Pancreas (tissue), 10 donors: Measurements from ENCODE around the gene ARHGAP10. TPM values are rescaled to one million over a fixed set of nuclear protein-coding genes. Genes with fewer than 3 reads are reported as not detected.

ENCODE experiments used
- ATAC-seq, 4 donors: fragments of 200-7000 bp; cut with Tn5 transposase; one replicate each; pipeline versions ENCODE4 v1.8.0 to v1.9.1; 2020; ENCODE audit warnings: mild to moderate bottlenecking in 4 of 4, moderate library complexity in 4 of 4
- DNase-seq, 6 donors: peaks; one replicate each; pipeline ENCODE4 v3.0.0-alpha.2; 2020
- FAIRE-seq: peaks from 2 replicates; lab custom pipeline; 2012; peaks lifted over from hg19 to GRCh38; lab: Jason Lieb, UNC
- H3K27ac ChIP-seq, 4 donors: fragments of 200-600 bp; sonication (generic); 1 replicate in 3 of 4; 2 replicates in 1 of 4; pipeline versions ENCODE4 v1.5.0 to v1.8.0; 2020
- H3K27me3 ChIP-seq, 4 donors: fragments of 200-600 bp; one replicate each; pipeline ENCODE4 v1.8.0; 2021
- H3K36me3 ChIP-seq, 3 donors: fragments of 200-600 bp; sonication (generic) in 1 of 3; one replicate each; pipeline versions ENCODE4 v1.5.0 to v1.8.0; 2020 to 2021
- H3K4me1 ChIP-seq, 3 donors: fragments of 200-600 bp; one replicate each; pipeline ENCODE4 v1.8.0; 2021
- H3K4me3 ChIP-seq, 4 donors: fragments of 200-600 bp; sonication (generic) in 2 of 4; one replicate each; pipeline versions ENCODE4 v1.5.0 to v1.8.0; 2020 to 2021
- H3K9me3 ChIP-seq, 4 donors: fragments of 200-600 bp; one replicate each; pipeline ENCODE4 v1.8.0; 2021
- WGBS, 2 donors: extraction: QIAGEN DNeasy Blood & Tissue Kit; methylation state at CpG; one replicate each; pipeline ENCODE4 v1.1.7; 2013; 5-methylcytosine and 5-hydroxymethylcytosine counted together
- intact Hi-C, 3 donors: fragments of 100-400 bp; cut with DNase I; formaldehyde crosslinking; loops; one replicate each; pipeline versions ENCODE4 v1.11.1 to v1.14.2; 2022
- polyA plus RNA-seq, 2 donors: library from polyadenylated mRNA; stranded (reverse); fragments of 200-250 nt; gene quantifications; one replicate each; pipeline ENCODE4 v1.2.3, GENCODE V29; 2013
- total RNA-seq, 6 donors: library from RNA; stranded (reverse); fragmentation: NEBNext Ultra II Directional in 4 of 6; extraction: Animal tissue kit (Norgen Biotek cat#: 25700) in 4 of 6; gene quantifications; one replicate each; pipeline versions ENCODE4 v1.2.1 to v1.2.4, GENCODE V29; 2021 to 2023
- TF ChIP-seq, protein P1 (sequence below), 4 donors: fragments of 200-600 bp; sonication (generic) in 3 of 4; IDR thresholded peaks; one replicate each; pipeline versions ENCODE4 v1.5.0 to v1.8.0; 2021; ENCODE audit warnings: antibody characterized with exemption in 4 of 4
- donor health status: healthy with polysubstance abuse.
- donor health status: DM: no; HTN: no; CAD: no; lungs with moderate emphysema.
- donor health status: DM: no; HTN: no; CAD: no.
- donor health status: control.
- donor health status: control.
- donor health status: Bipolar disorder and iron deficiency.
- donor health status: DM: yes; HTN: yes; CAD: no.
- donor health status: DM: no; HTN: no; CAD: no.
- donor health status: DM: no; HTN: no; CAD: no.
- donor health status: DM: yes; HTN: yes; CAD: no.

ARHGAP10 gene
- total and polyA plus RNA-seq, 8 donors, result 6.3 to 14.8 (median 8.7) TPM

DNA sequence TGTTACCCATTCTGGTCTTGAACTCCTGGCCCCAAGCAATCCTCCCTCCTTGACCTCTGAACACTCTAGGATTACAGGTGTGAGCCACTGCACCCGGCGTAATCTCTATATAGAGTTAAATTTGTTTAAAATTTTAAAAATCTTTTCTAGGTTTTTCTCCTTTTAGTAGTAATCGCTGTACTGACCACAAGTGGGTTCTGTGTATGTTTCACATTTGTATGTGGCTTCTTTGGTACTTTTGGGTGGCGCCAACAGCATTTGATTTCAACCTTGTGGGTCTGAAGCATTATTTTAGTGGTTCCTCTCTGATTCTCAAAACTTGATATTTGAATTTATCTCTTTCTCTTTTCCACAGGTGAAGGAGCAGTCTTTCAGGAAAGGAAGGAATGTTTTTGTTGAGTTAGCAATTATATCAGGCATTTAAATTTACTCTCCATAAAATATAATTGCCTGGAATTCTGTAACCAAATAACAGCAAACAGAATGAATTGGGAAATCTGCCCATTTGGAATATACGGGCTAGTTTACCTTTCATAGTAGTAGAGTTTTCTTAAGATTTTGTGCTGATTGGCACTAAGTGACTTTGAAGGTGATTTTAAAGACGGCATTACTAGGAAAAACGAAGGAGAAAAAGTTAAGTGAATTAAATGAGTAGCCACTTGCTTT lies 29.5 kb downstream of the ARHGAP10 start:
- Histone ChIP-seq H3K9me3 (no peaks in the 10 kb centered on the region), H3K27me3 (no peaks in the 10 kb centered on the region), H3K4me1 (peaks cover 6 to 17% (median 10%) of the 10 kb centered on the region in 3 donors), H3K27ac (no peak overlapping the region), H3K36me3 (no peaks in the 10 kb centered on the region), H3K4me3 (no peak overlapping the region)
- ATAC-seq, result no peak
- TF ChIP-seq, protein P1, sequence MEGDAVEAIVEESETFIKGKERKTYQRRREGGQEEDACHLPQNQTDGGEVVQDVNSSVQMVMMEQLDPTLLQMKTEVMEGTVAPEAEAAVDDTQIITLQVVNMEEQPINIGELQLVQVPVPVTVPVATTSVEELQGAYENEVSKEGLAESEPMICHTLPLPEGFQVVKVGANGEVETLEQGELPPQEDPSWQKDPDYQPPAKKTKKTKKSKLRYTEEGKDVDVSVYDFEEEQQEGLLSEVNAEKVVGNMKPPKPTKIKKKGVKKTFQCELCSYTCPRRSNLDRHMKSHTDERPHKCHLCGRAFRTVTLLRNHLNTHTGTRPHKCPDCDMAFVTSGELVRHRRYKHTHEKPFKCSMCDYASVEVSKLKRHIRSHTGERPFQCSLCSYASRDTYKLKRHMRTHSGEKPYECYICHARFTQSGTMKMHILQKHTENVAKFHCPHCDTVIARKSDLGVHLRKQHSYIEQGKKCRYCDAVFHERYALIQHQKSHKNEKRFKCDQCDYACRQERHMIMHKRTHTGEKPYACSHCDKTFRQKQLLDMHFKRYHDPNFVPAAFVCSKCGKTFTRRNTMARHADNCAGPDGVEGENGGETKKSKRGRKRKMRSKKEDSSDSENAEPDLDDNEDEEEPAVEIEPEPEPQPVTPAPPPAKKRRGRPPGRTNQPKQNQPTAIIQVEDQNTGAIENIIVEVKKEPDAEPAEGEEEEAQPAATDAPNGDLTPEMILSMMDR (IDR thresholded peaks at IDR 0.05), result no peak
- 68 to 74% methylated on average over 7 of the region's 7 CpGs for WGBS, 2 donors
- DNase-seq, result no peak
- intact Hi-C loops, result no loop called here
- FAIRE-seq, result no peak

DNA sequence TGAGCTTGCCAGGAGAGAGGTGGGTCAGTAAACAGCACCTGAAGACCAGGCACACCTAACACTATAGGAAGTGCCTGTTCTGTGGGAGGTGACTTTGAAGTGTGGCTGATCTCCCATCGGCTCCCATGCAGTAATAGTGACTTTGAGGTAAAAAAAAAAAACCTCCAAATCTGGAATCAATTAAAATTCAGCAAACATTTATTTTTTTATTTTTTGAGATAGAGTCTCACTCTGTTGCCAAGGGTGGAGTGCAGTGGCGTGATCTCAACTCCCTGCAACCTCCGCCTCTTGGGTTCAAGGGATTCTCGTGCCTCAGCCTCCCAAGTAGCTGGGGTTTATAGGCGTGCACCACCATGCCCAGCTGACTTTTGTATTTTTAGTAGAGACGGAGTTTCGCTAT lies 32.4 kb downstream of the ARHGAP10 start:
- no peak overlapping the region for H3K27ac ChIP-seq
- peaks cover 6 to 24% (median 10%) of the 10 kb centered on the region in 3 donors for H3K4me1 ChIP-seq
- H3K36me3 ChIP-seq, result no peaks in the 10 kb centered on the region
- FAIRE-seq (no peak), DNase-seq (no peak), ATAC-seq (no peak)
- 73 to 75% methylated on average over 7 of the region's 7 CpGs for WGBS, 2 donors
- intact Hi-C loops, result no loop called here
- no peaks in the 10 kb centered on the region for H3K9me3 ChIP-seq
- H3K27me3 ChIP-seq, result no peaks in the 10 kb centered on the region
- TF ChIP-seq, protein P1 (IDR thresholded peaks at IDR 0.05), result no peak
- no peak overlapping the region for H3K4me3 ChIP-seq

DNA sequence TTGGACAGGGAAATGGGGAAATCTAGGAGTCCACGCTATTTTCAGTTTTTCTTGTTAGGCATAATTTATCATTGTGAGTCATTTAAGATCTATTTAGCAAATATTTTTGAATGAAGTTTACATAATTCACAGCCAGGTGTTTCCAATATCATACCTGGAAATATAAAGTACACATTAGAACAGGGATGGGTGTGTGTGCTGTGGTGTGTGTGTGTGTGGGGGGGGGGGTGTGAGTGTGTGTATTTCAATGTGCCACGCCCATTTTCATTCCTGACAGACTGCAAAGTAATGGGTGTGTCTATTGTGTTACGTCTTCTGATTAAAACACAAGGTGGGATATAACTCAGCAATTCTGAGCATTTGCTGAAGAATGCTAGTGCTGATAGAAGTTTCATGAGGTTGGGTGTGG lies 33.2 kb downstream of the ARHGAP10 start:
- ATAC-seq, result peak in 3 of 4 donors; percentile 21 to 32 (median 26)
- Histone ChIP-seq H3K27ac (no peak overlapping the region), H3K4me1 (peaks cover 6 to 24% (median 10%) of the 10 kb centered on the region in 3 donors), H3K27me3 (no peaks in the 10 kb centered on the region), H3K36me3 (no peaks in the 10 kb centered on the region), H3K9me3 (no peaks in the 10 kb centered on the region), H3K4me3 (no peak overlapping the region)
- 61% methylated on average over 3 of the region's 3 CpGs for WGBS, 2 donors
- intact Hi-C loops, result no loop called here
- no peak for DNase-seq
- TF ChIP-seq, protein P1 (IDR thresholded peaks at IDR 0.05), result no peak
- FAIRE-seq, result no peak

DNA sequence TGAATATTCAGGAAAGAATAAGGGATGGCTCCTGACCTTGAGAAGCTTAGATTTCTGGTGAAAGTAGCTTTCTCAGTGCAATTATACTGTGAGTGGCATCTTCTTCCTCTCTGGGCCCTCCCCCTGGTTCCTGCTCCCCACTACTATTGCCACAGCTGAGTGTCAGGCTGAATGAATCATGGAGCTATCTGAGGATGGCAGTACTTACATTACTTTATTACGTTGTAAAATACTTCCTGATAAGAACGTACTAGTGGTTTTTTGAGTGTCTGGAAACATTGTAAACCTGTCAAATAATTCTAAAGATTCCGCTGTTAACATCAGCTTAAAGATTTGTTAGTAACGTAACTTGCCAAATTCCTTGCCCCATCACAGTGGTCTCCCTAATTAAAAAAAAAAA lies 36.2 kb downstream of the ARHGAP10 start:
- ATAC-seq (peak; percentile 22 to 60 (median 35)), FAIRE-seq (no peak), DNase-seq (no peak)
- Histone ChIP-seq H3K4me3 (no peak overlapping the region), H3K27me3 (no peaks in the 10 kb centered on the region), H3K9me3 (no peaks in the 10 kb centered on the region), H3K27ac (no peak overlapping the region), H3K36me3 (no peaks in the 10 kb centered on the region), H3K4me1 (peaks cover 0 to 20% (median 0%) of the 10 kb centered on the region in 3 donors)
- TF ChIP-seq, protein P1 (IDR thresholded peaks at IDR 0.05), result no peak
- 42 to 51% methylated on average over 4 of the region's 4 CpGs for WGBS, 2 donors
- intact Hi-C loops, result no loop called here

DNA sequence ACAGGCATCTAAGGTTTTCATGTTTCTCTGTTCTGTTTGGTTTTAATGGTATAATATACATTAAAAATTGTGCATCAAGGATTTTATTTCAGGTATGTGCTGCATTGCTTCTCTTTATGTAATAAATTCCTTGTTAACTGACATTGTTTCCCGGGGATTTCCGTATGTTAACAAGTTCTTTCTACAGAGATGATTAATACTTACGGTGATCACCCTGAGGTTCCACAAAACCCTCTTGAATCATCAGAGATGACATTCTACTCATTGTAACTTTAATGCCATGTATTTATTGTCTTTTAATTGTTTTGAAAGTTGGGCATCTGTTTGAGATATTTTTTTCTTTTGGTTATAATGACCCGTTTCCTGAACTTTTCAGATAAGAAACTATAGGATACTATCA lies 37.5 kb downstream of the ARHGAP10 start:
- H3K4me1 ChIP-seq, result peaks cover 0 to 28% (median 5%) of the 10 kb centered on the region in 3 donors
- DNase-seq (no peak), ATAC-seq (no peak), FAIRE-seq (no peak)
- H3K27ac ChIP-seq, result no peak overlapping the region
- H3K9me3 ChIP-seq, result no peaks in the 10 kb centered on the region
- H3K36me3 ChIP-seq, result no peaks in the 10 kb centered on the region
- intact Hi-C loops, result no loop called here
- TF ChIP-seq, protein P1 (IDR thresholded peaks at IDR 0.05), result no peak
- WGBS, 2 donors, result 93 to 96% methylated on average over 4 of the region's 4 CpGs
- H3K27me3 ChIP-seq, result no peaks in the 10 kb centered on the region
- no peak overlapping the region for H3K4me3 ChIP-seq
